Astrocyte (in vitro differentiated cells and primary cell): ENCODE measurements around the gene STMND1.

ENCODE experiments used
- EZH2 ChIP-seq: IDR thresholded peaks from 2 replicates; pipeline ENCODE4 v1.6.1; 2012; ENCODE audit warnings: mild to moderate bottlenecking, low read length, inconsistent platforms; ENCODE audit not compliant: insufficient read depth
- TF ChIP-seq, protein P1 (sequence below): IDR thresholded peaks from 2 replicates; pipeline ENCODE4 v1.5.1; 2011; ENCODE audit warnings: low read depth, mild to moderate bottlenecking, inconsistent platforms, low read length, moderate library complexity; ENCODE audit not compliant: insufficient read depth

DNA sequence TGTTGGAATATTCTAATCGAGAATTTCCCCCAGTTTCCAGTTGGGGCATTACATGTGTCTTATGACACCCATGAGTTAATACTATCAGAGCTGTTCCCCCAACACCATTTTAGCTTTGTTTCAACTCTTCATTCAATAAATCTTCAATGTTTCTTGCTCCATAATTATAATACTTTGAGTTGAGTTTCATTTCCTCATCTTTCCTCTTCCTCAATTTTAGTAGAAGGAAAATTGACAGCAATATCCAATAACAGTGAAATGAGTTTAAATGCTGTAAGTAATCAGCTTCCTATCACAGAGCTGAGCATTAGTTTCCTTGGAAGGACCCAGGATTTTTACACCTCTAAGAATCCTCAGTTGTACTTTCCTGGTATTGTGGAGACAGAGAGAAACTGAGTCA, 1.0 kb upstream of the STMND1 start:
- TF ChIP-seq EZH2: no peak
- TF ChIP-seq, protein P1, sequence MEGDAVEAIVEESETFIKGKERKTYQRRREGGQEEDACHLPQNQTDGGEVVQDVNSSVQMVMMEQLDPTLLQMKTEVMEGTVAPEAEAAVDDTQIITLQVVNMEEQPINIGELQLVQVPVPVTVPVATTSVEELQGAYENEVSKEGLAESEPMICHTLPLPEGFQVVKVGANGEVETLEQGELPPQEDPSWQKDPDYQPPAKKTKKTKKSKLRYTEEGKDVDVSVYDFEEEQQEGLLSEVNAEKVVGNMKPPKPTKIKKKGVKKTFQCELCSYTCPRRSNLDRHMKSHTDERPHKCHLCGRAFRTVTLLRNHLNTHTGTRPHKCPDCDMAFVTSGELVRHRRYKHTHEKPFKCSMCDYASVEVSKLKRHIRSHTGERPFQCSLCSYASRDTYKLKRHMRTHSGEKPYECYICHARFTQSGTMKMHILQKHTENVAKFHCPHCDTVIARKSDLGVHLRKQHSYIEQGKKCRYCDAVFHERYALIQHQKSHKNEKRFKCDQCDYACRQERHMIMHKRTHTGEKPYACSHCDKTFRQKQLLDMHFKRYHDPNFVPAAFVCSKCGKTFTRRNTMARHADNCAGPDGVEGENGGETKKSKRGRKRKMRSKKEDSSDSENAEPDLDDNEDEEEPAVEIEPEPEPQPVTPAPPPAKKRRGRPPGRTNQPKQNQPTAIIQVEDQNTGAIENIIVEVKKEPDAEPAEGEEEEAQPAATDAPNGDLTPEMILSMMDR: no peak
